ENCODE results near the gene ADCY5.
A peak's percentile ranks its signal among the peaks of the same experiment; 100 is the strongest.

The ADCY5 gene

DNA sequence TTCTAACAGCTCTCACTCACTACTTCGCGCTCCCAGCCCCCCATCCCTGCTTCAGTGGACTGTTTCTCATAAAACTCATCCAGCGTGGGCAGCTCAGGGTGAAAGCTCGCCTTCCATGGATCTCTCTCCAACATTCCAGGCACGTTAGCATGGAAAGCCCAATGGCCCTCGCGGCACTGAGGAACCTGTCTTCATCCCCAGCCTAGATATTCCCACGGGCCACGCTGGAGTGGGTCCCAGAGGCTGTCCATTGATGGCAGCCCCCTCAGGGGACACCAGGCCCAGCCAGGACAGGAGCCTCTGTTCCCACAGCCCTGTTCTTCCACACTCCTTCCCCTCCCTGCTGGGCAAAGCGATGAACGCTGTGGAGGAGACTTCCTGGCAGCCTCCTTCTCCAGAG lies 126.0 kb downstream of the ADCY5 start:
- DNase-seq = no peak

DNA sequence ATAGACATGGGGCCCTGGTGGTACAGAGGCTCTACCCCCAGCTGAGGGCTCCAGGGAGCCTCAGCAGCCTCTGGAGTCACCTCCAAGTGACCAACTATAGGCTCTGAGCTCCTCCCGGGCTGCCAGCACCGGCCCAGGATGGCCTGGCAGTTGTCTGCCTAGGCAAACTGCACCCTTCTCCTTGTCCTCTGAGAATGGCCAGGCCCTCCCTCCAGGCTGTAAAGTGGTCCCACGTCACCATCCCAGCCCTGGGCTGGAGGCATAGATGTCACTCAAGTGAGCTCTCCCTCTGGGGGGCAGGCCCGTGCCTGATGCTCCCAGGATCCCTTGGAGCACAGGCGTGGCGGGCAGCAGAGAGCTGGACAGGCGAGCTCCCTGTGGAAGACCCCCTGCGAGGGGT lies 127.1 kb downstream of the ADCY5 start:
- no peak for DNase-seq

DNA sequence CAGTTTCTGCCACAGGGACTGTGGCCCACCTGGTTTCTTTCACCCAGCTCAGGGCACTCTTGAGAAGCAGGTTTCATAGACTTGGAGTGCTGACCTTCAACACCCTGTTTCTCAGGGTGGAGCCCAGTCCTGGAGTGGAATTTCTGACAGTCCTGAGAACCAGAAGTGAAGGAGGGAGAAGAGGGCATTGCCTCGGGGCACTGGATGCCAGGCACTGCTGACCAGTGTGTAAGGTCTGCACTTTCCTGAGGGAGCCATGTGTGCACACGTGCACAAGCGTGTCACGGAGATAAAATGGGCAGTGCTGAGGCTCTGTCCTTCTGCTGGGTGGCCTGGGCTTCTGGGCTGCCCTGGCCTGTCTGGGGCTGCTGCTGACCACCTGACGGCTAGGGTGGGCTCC lies 128.7 kb downstream of the ADCY5 start:
- DNase-seq = no peak

- DNase-seq = no peak
These were observed 129.1 kb downstream of the ADCY5 start for GRCh38 chr3:123319760-123320159.

DNA sequence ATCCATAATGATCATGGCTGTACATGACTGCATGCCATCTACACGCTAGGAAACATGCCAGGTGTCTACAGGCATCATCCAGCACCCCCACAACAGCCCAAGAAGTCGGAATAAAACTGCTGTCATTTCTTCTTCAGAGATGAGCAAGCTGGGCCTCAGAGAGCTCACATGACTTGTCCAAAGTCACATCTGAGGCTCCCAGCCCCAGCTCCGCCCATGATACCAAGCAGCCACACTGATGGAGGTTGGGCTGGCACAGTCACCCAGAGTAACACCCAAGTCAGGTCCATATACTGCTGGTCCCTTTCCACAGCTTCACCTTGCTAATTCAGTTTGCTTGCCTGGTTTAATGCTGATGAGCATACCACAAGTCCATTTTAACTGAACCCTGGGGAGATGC lies 130.5 kb downstream of the ADCY5 start:
- no peak for DNase-seq

- DNase-seq = no peak
These were observed 131.2 kb downstream of the ADCY5 start for GRCh38 chr3:123317716-123318115.

DNA sequence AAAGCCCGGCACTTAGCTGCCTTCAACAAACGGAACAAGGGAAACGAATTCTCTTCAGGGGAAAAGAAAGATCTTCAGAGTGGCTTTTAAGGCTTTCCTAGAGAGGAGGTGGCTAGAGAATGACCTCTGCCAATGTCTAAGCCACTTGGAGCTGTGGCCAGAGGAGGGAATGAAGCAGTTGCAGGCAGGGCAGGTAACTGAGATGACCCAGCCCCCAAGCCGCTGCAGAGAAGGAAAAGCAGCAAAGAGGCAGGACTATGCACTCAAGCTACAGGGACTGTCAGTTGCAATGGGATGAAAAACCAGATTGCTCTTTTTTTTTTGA lies 133.7 kb downstream of the ADCY5 start:
- DNase-seq = no peak

- DNase-seq = no peak
These were observed 134.3 kb downstream of the ADCY5 start for GRCh38 chr3:123314359-123315270.

- no peak for DNase-seq
These were observed 135.0 kb downstream of the ADCY5 start for GRCh38 chr3:123313889-123314288.

DNA sequence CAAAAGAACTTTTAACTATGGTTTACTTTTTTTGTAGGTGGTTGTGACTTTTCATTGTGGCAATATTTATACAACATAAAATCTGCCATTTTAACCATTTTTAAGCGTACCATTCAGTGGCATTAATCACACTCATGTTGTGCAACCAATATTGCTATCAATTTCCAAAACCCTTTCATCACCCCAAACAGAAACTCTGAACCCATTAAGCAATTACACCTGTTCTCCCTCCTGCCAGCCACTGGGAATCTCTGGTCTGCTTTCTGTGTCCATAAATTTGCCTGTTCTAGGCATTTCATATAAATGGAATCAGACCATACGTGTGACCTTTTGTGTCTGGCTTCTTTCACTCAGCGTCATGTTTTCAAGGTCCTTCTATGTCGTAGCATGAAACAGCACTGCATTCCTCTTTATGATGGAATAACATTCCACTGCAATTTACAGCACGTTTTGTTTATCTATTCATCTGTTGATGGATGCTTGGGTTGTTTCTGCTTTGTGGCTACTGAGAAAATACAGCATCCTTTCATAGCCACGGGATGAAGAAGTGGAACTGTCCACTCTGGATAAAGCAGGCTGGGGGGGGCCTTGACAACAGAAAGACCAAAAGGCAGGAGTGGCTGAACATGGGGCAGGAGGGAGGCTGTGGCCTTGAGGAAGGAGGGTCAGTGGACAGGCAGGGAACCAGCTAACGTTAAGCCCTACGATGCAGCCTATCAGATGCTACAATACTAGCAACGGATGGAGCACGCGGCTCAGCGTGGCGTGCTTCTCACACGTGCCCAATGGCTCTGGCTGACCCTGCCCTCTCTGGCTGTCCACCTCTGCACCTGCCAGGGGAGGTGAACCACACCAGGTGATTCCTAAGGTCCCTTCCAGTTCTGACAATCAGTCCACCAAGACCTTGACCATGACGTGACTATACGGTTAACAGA lies 136.3 kb downstream of the ADCY5 start:
- no peak for DNase-seq

- DNase-seq = no peak
These were observed 137.7 kb downstream of the ADCY5 start for GRCh38 chr3:123311201-123311600.

- no peak for DNase-seq
These were observed 138.1 kb downstream of the ADCY5 start for GRCh38 chr3:123310741-123311140.

DNA sequence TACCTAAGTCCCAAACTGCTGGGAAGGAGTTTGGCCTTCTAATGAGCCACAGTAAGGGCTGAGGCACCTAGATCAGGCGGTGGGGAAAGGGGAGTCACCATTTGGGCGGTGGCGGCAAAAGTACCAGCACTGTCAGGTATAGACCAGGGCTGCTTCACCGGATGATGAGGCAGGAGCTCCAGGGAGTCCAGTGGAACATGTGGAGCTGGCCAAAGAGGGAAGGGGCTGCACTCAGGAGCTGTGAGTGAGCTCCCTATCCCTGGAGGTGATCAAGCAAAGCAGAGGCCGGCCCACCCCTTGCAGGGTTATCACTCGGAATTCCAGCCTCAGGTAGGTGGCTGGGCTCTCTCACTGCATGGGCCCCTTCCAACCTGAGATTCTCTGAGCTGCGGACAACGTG lies 138.7 kb downstream of the ADCY5 start:
- DNase-seq = no peak

DNA sequence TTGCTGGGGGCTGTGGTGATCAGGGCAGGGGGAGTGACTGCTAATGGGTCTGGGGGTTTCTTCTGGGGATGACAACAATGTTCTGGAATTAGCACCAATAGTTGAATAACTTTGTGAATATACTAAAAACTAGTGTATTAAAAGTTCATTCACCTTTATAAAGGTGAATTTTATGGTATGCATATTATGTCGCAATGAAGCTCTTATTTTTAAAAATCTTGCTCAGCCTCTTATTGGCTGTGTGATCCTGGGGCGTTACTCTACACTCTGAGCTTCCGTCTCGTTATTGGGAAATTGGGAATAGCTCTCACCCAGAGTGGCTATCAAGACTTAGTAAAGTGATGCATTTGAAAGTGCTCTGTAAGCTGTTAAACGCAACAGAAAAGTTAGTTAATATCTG lies 141.8 kb downstream of the ADCY5 start:
- no peak for DNase-seq

- no peak for DNase-seq
These were observed 143.7 kb downstream of the ADCY5 start for GRCh38 chr3:123305192-123305591.

DNA sequence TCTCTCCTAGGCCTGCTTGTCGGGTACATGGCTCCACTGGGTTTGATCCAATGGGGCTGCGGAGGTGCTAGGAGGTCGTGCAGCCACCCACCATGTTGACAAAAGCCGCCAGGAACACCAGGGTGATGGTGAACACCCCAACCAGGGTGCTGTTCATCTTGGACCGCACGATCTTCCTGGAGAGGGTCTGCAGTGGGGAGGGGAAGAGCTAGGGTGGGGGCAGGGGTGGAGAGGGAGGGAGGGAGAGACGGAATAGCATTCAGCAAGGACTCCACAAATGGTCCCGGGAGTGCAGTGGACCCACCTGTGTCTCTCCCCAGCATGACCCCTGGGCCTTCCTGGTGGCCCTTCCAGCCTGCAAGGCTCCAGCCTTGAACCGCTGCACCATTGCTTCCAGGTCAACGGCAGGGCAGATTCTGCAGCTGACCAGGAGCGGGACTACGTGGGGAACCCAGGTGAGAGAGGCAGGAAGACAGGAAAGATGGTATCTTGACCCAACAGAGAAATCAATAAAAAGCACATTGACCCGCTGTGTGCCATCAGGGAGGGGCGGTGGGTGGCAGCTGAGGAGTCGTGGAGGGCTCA lies 144.8 kb downstream of the ADCY5 start:
- DNase-seq = peak; percentile 4

- DNase-seq = peak; percentile 1
These were observed 145.9 kb downstream of the ADCY5 start for GRCh38 chr3:123302961-123303360.

DNA sequence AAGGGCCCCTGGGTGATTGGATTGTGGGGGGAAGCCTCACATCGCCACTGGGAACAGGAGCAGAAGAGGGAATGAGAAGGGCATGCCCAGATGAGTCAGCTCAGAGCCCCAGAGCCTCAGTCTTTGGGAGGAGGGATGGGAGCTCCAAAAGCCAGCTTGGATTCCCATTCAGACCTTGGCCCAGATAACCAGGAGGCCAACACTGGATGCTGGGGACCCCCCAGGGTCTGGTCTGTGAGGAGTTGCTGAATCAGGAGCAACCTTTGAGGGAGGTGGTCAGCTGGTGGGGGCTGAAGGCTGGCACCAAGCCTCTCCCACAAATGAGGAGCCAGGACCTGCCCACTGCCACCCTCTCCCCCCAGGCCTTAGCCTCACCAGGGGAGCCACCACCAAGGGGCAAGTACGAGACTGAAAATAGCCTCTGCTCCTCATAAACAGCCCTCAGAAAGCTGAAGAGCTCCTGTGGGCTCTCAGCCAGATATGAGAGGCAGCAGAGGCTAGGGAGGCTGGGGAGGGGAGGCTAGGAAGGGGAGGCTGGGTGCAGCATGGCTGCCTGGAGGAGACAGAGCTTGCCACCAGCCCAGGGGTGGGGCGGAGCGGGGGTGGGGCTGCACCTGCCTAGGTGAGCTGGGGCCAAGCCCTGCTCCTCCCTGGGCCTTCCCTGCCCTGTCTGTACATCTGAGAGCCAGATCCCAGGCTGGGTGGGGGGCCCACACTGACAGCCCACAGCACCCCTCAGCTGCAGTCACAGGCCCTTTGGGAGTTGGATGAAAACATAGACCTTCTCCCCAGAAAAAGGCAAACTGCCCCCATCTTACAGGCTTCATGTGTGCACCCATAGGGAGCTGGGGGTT lies 147.3 kb downstream of the ADCY5 start:
- no peak for DNase-seq

- DNase-seq = no peak
These were observed 148.3 kb downstream of the ADCY5 start for GRCh38 chr3:123300583-123300982.

GRCh38 chr3:123300056-123300455 lies 148.8 kb downstream of the ADCY5 start:
- no peak for DNase-seq

GRCh38 chr3:123299581-123299980 lies 149.3 kb downstream of the ADCY5 start:
- DNase-seq = no peak

- no peak for DNase-seq
These were observed 150.0 kb downstream of the ADCY5 start for GRCh38 chr3:123298903-123299302.

GRCh38 chr3:123297627-123297899 lies 151.3 kb downstream of the ADCY5 start:
- no peak for DNase-seq

Measured in left hindlimb (tissue), 1 donor.